Measurements from ENCODE around the gene ADRB1. TPM values are rescaled to one million over a fixed set of nuclear protein-coding genes. Genes with fewer than 3 reads are reported as not detected.

The ADRB1 gene
- total RNA-seq, 3 donors from 2014 or later = 0.66 to 2.4 (median 1.3) TPM

DNA sequence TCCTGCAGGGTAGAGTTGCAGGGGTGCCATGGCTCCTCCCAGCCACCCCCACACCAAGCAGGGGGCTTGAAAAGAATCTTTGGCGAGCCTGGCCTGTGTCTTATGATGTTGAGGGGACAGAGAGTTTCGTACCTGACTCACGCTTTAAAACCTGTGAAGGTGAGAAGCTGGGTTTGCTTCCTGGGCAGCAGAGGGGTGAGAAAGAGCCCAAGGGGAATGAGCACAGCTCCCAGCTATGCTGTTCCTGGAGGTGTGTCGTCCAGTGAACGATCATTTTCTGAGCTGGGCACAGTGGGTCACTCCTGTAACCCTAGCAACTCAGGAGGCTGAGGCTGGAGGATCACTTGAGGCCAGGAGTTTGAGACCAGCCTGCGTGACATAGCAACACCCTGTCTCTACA lies 13.5 kb upstream of the ADRB1 start:
- no peak for DNase-seq (ENCODE audit: low spot score in 2 of 2)
- Histone ChIP-seq H3K4me1 (no peaks in the 10 kb centered on the region), H3K4me3 (no peak overlapping the region), H3K27me3 (no peaks in the 10 kb centered on the region), H3K36me3 (no peaks in the 10 kb centered on the region), H3K27ac (no peak overlapping the region), H3K9me3 (no peaks in the 10 kb centered on the region)
- TF ChIP-seq POLR2A (IDR thresholded peaks at IDR 0.05) (no peak), CTCF (IDR thresholded peaks at IDR 0.05) (no peak), POLR2AphosphoS5 (IDR thresholded peaks at IDR 0.05) (no peak)
- intact Hi-C loops (cut with DNase I; ENCODE audit: low total_unique reads) = no loop called here

DNA sequence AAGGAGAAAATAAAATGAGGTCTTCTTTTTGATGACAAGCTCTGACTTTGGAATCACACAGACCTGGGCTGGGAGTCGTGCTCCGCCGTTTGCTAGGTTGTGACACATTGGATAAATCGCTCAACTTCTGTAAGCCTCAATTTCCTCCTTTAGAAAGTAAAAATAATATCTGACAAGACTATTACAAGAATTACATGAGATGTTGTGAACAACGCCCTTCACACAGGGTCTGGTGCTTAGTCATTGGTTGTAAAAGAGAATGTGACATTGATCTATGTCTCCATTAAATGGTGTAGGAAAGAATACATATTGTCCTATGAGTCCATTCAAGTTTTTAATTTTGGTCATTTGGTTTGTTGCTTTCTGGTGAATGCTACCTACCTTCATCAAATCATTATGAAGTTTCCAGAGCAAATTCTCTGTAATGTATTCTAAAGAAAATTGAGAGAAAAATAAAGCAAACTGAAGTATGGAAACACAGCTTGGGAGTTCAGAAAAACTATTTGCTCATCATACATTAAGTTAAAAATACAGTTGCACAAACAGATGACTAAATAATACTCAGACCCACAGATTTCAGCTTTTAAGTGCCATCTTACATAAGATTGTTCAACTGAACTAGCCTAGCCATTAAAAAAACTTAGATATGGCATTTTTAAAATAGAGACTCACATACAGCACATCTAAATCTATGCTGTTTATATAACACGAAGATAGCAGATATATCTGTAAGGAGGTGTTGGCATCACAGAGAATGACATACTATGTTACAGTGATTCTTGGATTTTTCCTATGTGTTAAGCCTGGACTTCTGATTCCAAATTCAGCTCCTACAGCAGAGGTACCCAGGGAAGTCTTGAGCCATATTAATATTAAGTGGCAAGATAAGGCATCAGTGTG lies 12.3 kb upstream of the ADRB1 start:
- Histone ChIP-seq H3K27ac (no peak overlapping the region), H3K9me3 (no peaks in the 10 kb centered on the region), H3K27me3 (no peaks in the 10 kb centered on the region), H3K36me3 (no peaks in the 10 kb centered on the region), H3K4me3 (no peak overlapping the region), H3K4me1 (no peaks in the 10 kb centered on the region)
- TF ChIP-seq POLR2AphosphoS5 (IDR thresholded peaks at IDR 0.05) (no peak), POLR2A (IDR thresholded peaks at IDR 0.05) (no peak), CTCF (IDR thresholded peaks at IDR 0.05) (no peak)
- no peak for DNase-seq (ENCODE audit: low spot score in 2 of 2)
- intact Hi-C loops (cut with DNase I; ENCODE audit: low total_unique reads) = no loop called here

GRCh38 chr10:114033566-114033965 lies 10.1 kb upstream of the ADRB1 start:
- DNase-seq (ENCODE audit: low spot score in 2 of 2) = no peak
- H3K9me3 ChIP-seq = no peaks in the 10 kb centered on the region
- no peaks in the 10 kb centered on the region for H3K27me3 ChIP-seq
- no peak overlapping the region for H3K4me3 ChIP-seq
- no peaks in the 10 kb centered on the region for H3K4me1 ChIP-seq
- no peaks in the 10 kb centered on the region for H3K36me3 ChIP-seq
- no peak overlapping the region for H3K27ac ChIP-seq
- intact Hi-C loops (cut with DNase I; ENCODE audit: low total_unique reads) = no loop called here
- TF ChIP-seq POLR2A (IDR thresholded peaks at IDR 0.05) = no peak
- TF ChIP-seq CTCF (IDR thresholded peaks at IDR 0.05) = no peak
- TF ChIP-seq POLR2AphosphoS5 (IDR thresholded peaks at IDR 0.05) = no peak

DNA sequence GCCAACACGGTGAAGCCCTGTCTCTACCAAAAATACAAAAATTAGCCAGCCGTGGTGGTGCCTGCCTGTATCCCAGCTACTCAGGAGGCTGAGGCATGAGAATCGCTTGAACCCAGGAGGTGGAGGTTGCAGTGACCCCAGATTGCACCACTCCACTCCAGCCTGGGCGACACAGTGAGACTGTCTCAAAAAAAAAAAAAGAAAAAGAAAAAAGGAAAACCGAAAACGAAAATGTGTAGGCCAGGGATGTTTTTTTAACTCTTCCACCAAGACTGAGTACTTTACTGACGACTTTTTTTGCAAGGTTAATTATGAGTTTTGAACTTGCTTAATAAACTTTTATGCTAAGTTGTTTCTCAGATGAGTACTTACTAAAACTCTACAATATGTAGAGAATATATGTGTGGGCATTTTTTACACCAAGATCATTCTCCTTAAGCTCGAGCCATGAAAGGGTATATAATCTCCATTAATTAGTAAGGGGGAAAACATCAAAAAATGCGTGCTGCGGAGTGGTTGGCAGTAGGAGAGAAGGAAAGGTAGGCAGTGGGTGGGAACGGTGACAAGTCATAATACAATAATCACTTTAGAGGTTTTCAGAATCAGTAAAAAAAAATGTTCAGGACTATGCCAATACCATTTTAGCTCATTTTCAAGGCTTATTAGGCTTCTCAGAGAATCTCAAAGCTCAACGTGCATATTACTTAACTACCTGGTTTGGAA lies 8.6 kb upstream of the ADRB1 start:
- DNase-seq (ENCODE audit: low spot score in 2 of 2) = no peak
- H3K27me3 ChIP-seq = no peaks in the 10 kb centered on the region
- H3K9me3 ChIP-seq = no peaks in the 10 kb centered on the region
- H3K36me3 ChIP-seq = no peaks in the 10 kb centered on the region
- intact Hi-C loops (cut with DNase I; ENCODE audit: low total_unique reads) = no loop called here
- H3K27ac ChIP-seq = no peak overlapping the region
- no peaks in the 10 kb centered on the region for H3K4me1 ChIP-seq
- TF ChIP-seq CTCF (IDR thresholded peaks at IDR 0.05) (no peak), POLR2AphosphoS5 (IDR thresholded peaks at IDR 0.05) (no peak), POLR2A (IDR thresholded peaks at IDR 0.05) (no peak)
- no peak overlapping the region for H3K4me3 ChIP-seq

DNA sequence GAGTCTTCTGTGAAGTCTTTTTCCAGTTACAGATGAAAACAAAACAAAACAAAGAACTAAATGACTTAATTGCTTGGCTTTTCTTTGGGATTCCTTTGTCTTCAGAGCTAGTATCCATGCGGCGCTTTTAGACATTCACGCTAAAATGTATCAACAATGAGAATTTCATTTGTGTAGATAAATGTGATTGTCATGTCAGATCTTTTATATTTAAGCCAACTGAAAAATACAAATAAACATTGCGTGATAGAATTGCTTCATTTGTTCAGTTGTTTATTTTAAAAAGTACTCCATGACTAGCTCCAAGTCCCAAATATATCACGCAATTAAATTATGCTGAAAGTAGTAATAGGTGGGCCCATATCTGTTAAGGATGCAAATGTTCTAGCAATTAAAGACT lies 7.9 kb upstream of the ADRB1 start:
- no peaks in the 10 kb centered on the region for H3K27me3 ChIP-seq
- no peak for TF ChIP-seq POLR2AphosphoS5 (IDR thresholded peaks at IDR 0.05)
- TF ChIP-seq POLR2A (IDR thresholded peaks at IDR 0.05) = no peak
- TF ChIP-seq CTCF (IDR thresholded peaks at IDR 0.05) = no peak
- intact Hi-C loops (cut with DNase I; ENCODE audit: low total_unique reads) = no loop called here

More for the DNA sequence above, 7.9 kb upstream of the ADRB1 start:
- H3K27ac ChIP-seq = no peak overlapping the region
- H3K36me3 ChIP-seq = no peaks in the 10 kb centered on the region
- H3K4me1 ChIP-seq = no peaks in the 10 kb centered on the region
- DNase-seq (ENCODE audit: low spot score in 2 of 2) = no peak
- no peaks in the 10 kb centered on the region for H3K9me3 ChIP-seq
- H3K4me3 ChIP-seq = no peak overlapping the region

All from breast epithelium (tissue), 4 donors.